Trophoblast cell (in vitro differentiated cells and primary cell): ENCODE measurements around the gene LIPM.

ENCODE experiments used
- DNase-seq, 2 donors: peaks; one replicate each; pipeline ENCODE4 v3.0.0-alpha.2; 2016
- H2AFZ ChIP-seq: 2 replicates; pipeline ENCODE4 v1.6.1; 2013; ENCODE audit warnings: low read length, moderate library complexity, mild to moderate bottlenecking; ENCODE audit not compliant: insufficient read depth, poor library complexity
- H2AK5ac ChIP-seq: 2 replicates; pipeline ENCODE4 v1.6.1; 2013; ENCODE audit warnings: mild to moderate bottlenecking, low read length
- H2BK120ac ChIP-seq: 2 replicates; pipeline ENCODE4 v1.6.1; 2013; ENCODE audit warnings: low read length, mild to moderate bottlenecking, moderate library complexity; ENCODE audit not compliant: insufficient read depth, poor library complexity
- H2BK12ac ChIP-seq: 2 replicates; pipeline ENCODE4 v1.6.1; 2013; ENCODE audit warnings: mild to moderate bottlenecking, low read length, moderate library complexity
- H2BK5ac ChIP-seq: 2 replicates; pipeline ENCODE4 v1.6.1; 2013; ENCODE audit warnings: low read length, low read depth, moderate library complexity, mild to moderate bottlenecking; ENCODE audit not compliant: poor library complexity
- H3K14ac ChIP-seq: 2 replicates; pipeline ENCODE4 v1.6.1; 2013; ENCODE audit warnings: mild to moderate bottlenecking, low read length
- H3K18ac ChIP-seq: 2 replicates; pipeline ENCODE4 v1.6.1; 2013; ENCODE audit warnings: mild to moderate bottlenecking, low read length
- H3K23ac ChIP-seq: 2 replicates; pipeline ENCODE4 v1.6.1; 2013; ENCODE audit warnings: low read length
- H3K27ac ChIP-seq: 2 replicates; pipeline ENCODE4 v1.5.1; 2013; ENCODE audit warnings: low read depth, mild to moderate bottlenecking, inconsistent platforms, low read length, moderate library complexity
- H3K27me3 ChIP-seq: 2 replicates; pipeline ENCODE4 v1.6.1; 2013; ENCODE audit warnings: inconsistent platforms, mild to moderate bottlenecking, low read length, moderate library complexity; ENCODE audit not compliant: insufficient read depth
- H3K36me3 ChIP-seq, 2 experiments: 1 replicate in 1 of 2; 2 replicates in 1 of 2; pipeline ENCODE4 v1.6.1; 2013; ENCODE audit warnings: low read length in 2 of 2, mild to moderate bottlenecking in 2 of 2, moderate library complexity in 1 of 2; ENCODE audit not compliant: insufficient read depth in 2 of 2, control insufficient read depth in 1 of 2
- H3K4ac ChIP-seq: 2 replicates; pipeline ENCODE4 v1.6.1; 2013; ENCODE audit warnings: low read depth, mild to moderate bottlenecking, low read length, moderate library complexity
- H3K4me1 ChIP-seq, 2 experiments: 1 replicate in 1 of 2; 2 replicates in 1 of 2; pipeline ENCODE4 v1.6.1; 2013; ENCODE audit warnings: low read length in 2 of 2, mild to moderate bottlenecking in 2 of 2, moderate library complexity in 1 of 2; ENCODE audit not compliant: insufficient read depth in 2 of 2, control insufficient read depth in 1 of 2
- H3K4me2 ChIP-seq: 2 replicates; pipeline ENCODE4 v1.6.1; 2013; ENCODE audit warnings: inconsistent platforms, mild to moderate bottlenecking, low read length, moderate library complexity
- H3K4me3 ChIP-seq: 2 replicates; pipeline ENCODE4 v1.5.1; 2013; ENCODE audit warnings: mild to moderate bottlenecking, low read depth, low read length, inconsistent platforms
- H3K79me1 ChIP-seq: one replicate; pipeline ENCODE4 v1.6.1; 2013; ENCODE audit warnings: low read length
- H3K79me2 ChIP-seq: 2 replicates; pipeline ENCODE4 v1.6.1; 2013; ENCODE audit warnings: low read length, mild to moderate bottlenecking; ENCODE audit not compliant: control insufficient read depth, insufficient read depth, poor library complexity
- H3K9ac ChIP-seq: 2 replicates; pipeline ENCODE4 v1.6.1; 2013; ENCODE audit warnings: mild to moderate bottlenecking, low read length
- H3K9me3 ChIP-seq: 2 replicates; pipeline ENCODE4 v1.6.1; 2013; ENCODE audit warnings: low read depth, mild to moderate bottlenecking, control low read depth, inconsistent platforms, low read length; ENCODE audit not compliant: insufficient read depth
- H4K12ac ChIP-seq: 2 replicates; pipeline ENCODE4 v1.6.1; 2013; ENCODE audit warnings: low read depth, mild to moderate bottlenecking, low read length, moderate library complexity
- H4K8ac ChIP-seq: 2 replicates; pipeline ENCODE4 v1.6.1; 2013; ENCODE audit warnings: low read depth, mild to moderate bottlenecking, low read length, moderate library complexity
- H4K91ac ChIP-seq: one replicate; pipeline ENCODE4 v1.6.1; 2013; ENCODE audit warnings: low read depth, mild to moderate bottlenecking, low read length, moderate library complexity
- WGBS: extraction: QIAGEN DNeasy Blood & Tissue Kit; methylation state at CpG from one replicate; pipeline ENCODE4 v1.1.7; 2013; ENCODE audit warnings: missing lambda C conversion rate; ENCODE audit not compliant: insufficient read length, insufficient coverage; ENCODE audit errors: extremely low coverage; 5-methylcytosine and 5-hydroxymethylcytosine counted together

Gene LIPM

DNA sequence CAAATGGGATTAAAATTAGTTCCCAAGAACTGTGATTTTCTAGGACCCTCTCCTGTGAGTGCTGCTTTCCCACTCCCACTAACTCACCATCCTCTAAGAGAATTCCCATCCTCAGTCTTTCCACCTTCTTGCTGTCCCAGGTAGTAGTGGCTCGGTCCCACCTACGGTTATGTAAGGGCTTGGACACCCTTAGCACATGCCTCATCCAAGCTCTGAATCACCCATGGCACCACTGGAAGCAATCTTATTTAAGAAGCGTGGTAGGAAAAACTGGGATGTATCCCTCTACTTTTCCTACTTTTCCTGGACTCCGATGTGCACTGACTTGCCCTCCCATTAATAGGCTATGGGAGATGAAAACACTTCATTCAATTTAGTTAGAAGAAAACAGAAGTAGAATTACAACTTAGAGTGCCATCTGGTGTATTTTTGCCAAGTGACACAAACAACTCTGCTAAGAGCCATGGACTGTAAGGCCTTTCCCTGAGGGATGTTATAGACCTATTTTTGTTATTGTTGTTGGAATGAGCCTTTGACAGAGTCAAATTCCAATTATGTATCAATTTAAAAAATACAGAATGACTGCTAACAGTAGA is 62.8 kb downstream of the LIPM start:
- no peak overlapping the region for H3K18ac ChIP-seq
- H3K14ac ChIP-seq, result no peak overlapping the region
- DNase-seq, result no peak
- H2BK5ac ChIP-seq, result no peak overlapping the region
- no peak overlapping the region for H3K4me2 ChIP-seq
- no peak overlapping the region for H3K4me3 ChIP-seq
- no peak overlapping the region for H3K4ac ChIP-seq
- H2AK5ac ChIP-seq, result no peak overlapping the region
- no peak overlapping the region for H2BK120ac ChIP-seq
- H3K79me1 ChIP-seq, result no peaks in the 10 kb centered on the region
- H4K8ac ChIP-seq, result no peak overlapping the region
- H4K91ac ChIP-seq, result no peak overlapping the region
- H3K9ac ChIP-seq, result no peak overlapping the region
- H2AFZ ChIP-seq, result no peak overlapping the region
- H3K9me3 ChIP-seq, result peaks cover 2% of the 10 kb centered on the region
- H3K27me3 ChIP-seq, result no peaks in the 10 kb centered on the region
- no peak overlapping the region for H2BK12ac ChIP-seq
- H3K27ac ChIP-seq, result no peak overlapping the region
- no peaks in the 10 kb centered on the region for H3K36me3 ChIP-seq
- no peak overlapping the region for H4K12ac ChIP-seq
- no peak overlapping the region for H3K23ac ChIP-seq
- no peaks in the 10 kb centered on the region for H3K79me2 ChIP-seq
- no peaks in the 10 kb centered on the region for H3K4me1 ChIP-seq
- WGBS, result no CpG with 5 or more reads among the region's 4 CpGs

DNA sequence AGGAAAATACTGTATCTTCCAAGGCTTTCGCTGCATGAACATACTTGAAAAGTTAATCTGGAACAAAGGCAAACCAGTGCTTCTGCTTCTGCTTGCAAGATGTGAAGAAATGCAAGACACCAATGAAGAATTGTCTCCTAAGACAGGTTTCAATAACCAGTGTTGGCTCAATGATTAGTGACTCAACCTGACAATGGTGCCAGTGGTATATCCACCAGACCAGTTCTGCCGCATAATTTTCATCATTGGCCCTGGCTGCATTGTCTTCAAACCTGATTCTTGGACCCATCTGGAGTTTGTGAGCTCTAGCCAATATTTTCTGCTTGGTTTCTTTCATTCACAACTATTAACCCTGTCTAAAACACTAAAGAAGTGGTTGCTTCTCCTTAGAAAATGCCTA is 63.9 kb downstream of the LIPM start:
- peaks cover 2% of the 10 kb centered on the region for H3K9me3 ChIP-seq
- no CpG with 5 or more reads among the region's 2 CpGs for WGBS
- H3K23ac ChIP-seq, result no peak overlapping the region
- H3K4me2 ChIP-seq, result no peak overlapping the region
- no peak overlapping the region for H3K4me3 ChIP-seq
- H3K14ac ChIP-seq, result no peak overlapping the region
- no peak overlapping the region for H2BK12ac ChIP-seq
- no peak overlapping the region for H4K91ac ChIP-seq
- no peak overlapping the region for H2BK120ac ChIP-seq
- H3K9ac ChIP-seq, result no peak overlapping the region
- no peak overlapping the region for H2BK5ac ChIP-seq
- no peak overlapping the region for H3K27ac ChIP-seq
- no peaks in the 10 kb centered on the region for H3K79me1 ChIP-seq
- no peak overlapping the region for H3K4ac ChIP-seq
- no peaks in the 10 kb centered on the region for H3K79me2 ChIP-seq
- H2AFZ ChIP-seq, result no peak overlapping the region
- no peak overlapping the region for H3K18ac ChIP-seq
- no peaks in the 10 kb centered on the region for H3K4me1 ChIP-seq
- H3K27me3 ChIP-seq, result no peaks in the 10 kb centered on the region
- DNase-seq, result peak; percentile 16 to 36
- no peak overlapping the region for H4K8ac ChIP-seq
- no peak overlapping the region for H4K12ac ChIP-seq
- H2AK5ac ChIP-seq, result no peak overlapping the region
- no peaks in the 10 kb centered on the region for H3K36me3 ChIP-seq

DNA sequence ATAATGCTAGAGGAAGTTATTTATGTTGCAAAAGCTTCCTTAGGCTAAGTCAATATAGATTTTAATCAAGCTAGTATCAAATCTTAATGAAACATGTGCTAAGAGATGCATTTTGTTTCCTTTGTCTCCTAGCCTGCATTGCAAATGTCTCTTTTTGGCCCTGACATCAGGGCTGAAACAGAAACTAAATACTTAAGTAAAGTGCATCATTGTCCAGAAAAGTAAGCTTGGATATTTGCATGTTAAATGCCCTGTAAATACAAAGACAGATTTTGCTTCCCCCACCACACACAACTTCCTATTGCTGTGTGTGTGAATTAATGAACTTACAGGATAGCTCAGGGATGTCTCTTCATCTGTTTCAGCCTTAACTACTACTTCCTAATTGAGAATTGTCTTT is 67.6 kb downstream of the LIPM start:
- Histone ChIP-seq H3K27me3 (no peaks in the 10 kb centered on the region), H3K79me2 (no peaks in the 10 kb centered on the region), H3K4me2 (no peak overlapping the region), H3K79me1 (no peaks in the 10 kb centered on the region), H3K23ac (no peak overlapping the region), H2BK120ac (no peak overlapping the region), H4K12ac (no peak overlapping the region), H3K27ac (no peak overlapping the region), H3K4ac (no peak overlapping the region), H3K18ac (no peak overlapping the region), H2BK12ac (no peak overlapping the region), H3K9ac (no peak overlapping the region), H2AFZ (no peak overlapping the region), H4K8ac (no peak overlapping the region), H3K9me3 (no peaks in the 10 kb centered on the region), H3K14ac (no peak overlapping the region), H2AK5ac (no peak overlapping the region), H4K91ac (no peak overlapping the region), H3K4me1 (no peaks in the 10 kb centered on the region), H3K36me3 (no peaks in the 10 kb centered on the region), H3K4me3 (no peak overlapping the region), H2BK5ac (no peak overlapping the region)
- DNase-seq, result peak in 1 of 2 donors; percentile 37
